GM12864 (cell line): ENCODE data around the gene DEPDC5.
A peak's percentile ranks its signal among the peaks of the same experiment; 100 is the strongest.
"Not testable (repeated sequence)": the region's sequence is repeated elsewhere in the genome, so short reads cannot be mapped to it uniquely, and the experiment has no call there.

ENCODE experiments used
- DNase-seq: peaks from one replicate; pipeline ENCODE4 v3.0.0-alpha.2; 2011; ENCODE audit warnings: low read depth
- H3K4me3 ChIP-seq: 2 replicates; pipeline ENCODE4 v1.5.1; 2011; ENCODE audit warnings: mild to moderate bottlenecking, low read depth, low read length, control low read depth
- TF ChIP-seq, protein P1 (sequence below): IDR thresholded peaks from 2 replicates; pipeline ENCODE4 v1.5.1; 2011; ENCODE audit warnings: low read depth, mild to moderate bottlenecking, moderate library complexity, low read length, control low read depth, inconsistent platforms; ENCODE audit errors: missing control alignments

Gene DEPDC5

DNA sequence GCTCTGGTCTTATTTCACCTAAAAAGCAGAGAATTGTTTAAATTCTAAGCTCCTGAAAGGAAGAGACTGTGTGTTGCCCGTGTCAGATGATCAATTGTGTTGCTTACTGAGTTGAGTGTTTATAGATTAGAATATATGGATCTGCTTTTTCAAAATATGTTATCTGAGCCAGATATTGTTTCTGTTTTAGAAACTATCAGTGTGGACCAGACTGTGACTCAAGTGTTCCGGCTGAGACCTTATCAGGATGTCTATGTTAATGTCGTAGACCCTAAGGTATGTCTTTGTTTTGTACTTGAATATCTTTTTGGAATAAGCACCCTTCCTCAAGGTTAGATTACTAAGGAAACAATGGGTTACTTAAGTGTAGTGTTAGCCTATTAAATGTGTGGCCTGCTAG is 11.0 kb downstream of the DEPDC5 start:
- TF ChIP-seq, protein P1, sequence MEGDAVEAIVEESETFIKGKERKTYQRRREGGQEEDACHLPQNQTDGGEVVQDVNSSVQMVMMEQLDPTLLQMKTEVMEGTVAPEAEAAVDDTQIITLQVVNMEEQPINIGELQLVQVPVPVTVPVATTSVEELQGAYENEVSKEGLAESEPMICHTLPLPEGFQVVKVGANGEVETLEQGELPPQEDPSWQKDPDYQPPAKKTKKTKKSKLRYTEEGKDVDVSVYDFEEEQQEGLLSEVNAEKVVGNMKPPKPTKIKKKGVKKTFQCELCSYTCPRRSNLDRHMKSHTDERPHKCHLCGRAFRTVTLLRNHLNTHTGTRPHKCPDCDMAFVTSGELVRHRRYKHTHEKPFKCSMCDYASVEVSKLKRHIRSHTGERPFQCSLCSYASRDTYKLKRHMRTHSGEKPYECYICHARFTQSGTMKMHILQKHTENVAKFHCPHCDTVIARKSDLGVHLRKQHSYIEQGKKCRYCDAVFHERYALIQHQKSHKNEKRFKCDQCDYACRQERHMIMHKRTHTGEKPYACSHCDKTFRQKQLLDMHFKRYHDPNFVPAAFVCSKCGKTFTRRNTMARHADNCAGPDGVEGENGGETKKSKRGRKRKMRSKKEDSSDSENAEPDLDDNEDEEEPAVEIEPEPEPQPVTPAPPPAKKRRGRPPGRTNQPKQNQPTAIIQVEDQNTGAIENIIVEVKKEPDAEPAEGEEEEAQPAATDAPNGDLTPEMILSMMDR = no peak

DNA sequence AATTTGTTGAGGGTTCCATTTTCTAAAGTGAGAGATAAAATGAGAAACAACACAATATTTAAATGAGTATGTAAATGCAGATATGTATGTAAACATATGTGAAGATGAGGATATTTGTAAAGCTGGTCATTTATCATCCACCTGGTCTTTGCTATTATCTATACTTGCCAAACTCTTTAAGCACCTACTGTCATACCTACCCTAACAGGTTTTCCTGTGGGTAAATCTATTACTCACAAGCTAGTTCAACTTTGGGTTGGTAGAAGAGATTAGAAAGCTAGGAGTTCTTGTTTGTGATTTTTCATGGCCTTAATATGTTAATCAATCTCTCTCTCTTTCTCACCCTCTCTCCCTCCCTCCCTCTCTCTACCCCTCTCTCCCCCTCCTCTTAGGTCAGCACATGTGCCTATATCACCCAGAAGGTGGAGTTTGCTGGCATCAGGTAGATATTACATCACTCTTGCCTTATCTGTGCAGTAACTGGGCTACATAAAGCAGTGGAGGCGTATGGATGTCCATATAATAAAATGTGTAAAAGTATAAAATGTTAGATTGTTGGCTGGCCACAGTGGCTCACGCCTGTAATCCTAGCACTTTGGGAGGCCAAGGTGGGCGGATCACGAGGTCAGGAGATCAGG is 14.7 kb downstream of the DEPDC5 start:
- DNase-seq = no peak
- TF ChIP-seq, protein P1 = no peak

More for the DNA sequence above, 11.0 kb downstream of the DEPDC5 start:
- H3K4me3 ChIP-seq = no peak overlapping the region
- no peak for DNase-seq

DNA sequence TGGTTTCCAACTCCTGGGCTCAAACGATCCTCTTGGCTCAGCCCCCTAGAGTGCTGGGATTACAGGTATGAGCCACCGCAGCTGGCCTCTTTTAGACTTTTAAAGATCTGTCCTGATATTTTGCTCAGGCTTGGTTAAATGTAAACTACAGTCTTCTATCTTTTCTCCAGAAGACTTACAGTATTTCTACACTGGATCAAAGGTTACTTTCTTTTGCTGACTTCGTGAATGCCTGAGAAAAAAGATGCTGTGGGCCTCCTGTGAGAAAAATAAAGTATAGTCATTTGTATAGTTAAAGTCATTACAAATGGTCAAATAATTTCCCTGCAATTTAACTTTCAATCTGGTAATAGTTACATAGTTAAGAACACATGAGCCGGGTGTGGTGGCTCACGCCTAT is 19.6 kb downstream of the DEPDC5 start:
- H3K4me3 ChIP-seq = no peak overlapping the region
- DNase-seq = no peak
- TF ChIP-seq, protein P1 = no peak

More for the DNA sequence above, 14.7 kb downstream of the DEPDC5 start:
- H3K4me3 ChIP-seq = no peak overlapping the region

DNA sequence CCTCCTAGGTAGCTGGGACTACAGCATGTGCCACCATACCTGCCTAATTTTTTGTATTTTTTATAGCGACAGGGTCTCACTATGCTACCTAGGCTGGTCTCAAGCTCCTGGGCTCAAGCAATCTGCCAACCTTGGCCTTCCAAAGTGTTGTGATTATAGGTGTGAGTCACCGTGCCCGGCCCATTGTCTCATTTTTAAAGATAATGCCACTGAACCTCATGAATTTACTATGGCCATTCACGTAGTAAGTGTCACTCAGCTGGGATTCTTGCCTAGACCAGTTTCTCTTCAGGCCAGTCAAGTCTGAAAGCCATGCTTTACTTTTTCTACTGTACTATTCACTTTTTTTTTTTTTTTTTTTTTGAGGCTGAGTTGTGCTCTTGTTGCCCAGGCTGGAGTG is 22.4 kb downstream of the DEPDC5 start:
- TF ChIP-seq, protein P1 = no peak
- DNase-seq = no peak
- H3K4me3 ChIP-seq = no peak overlapping the region

DNA sequence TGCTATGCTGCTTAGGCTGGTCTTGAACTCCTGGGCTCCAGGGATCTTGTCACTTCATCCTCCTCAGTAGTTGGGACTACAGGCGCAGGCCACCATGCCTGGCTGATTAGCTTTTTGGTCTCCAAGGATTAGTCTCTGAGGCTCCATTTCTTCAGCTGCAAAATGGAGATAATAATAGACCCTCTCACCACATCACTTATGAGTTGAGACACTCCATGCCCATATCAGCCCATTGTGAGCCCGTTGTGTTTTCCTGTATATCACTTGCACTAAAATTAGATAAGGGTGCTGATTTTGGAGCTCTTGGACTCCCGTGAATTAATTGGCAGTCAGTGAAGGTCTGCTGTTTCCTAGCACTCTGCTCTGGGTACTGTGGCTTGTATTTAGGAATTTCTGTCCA is 36.0 kb downstream of the DEPDC5 start:
- H3K4me3 ChIP-seq = no peak overlapping the region
- no peak for DNase-seq
- TF ChIP-seq, protein P1 = no peak

DNA sequence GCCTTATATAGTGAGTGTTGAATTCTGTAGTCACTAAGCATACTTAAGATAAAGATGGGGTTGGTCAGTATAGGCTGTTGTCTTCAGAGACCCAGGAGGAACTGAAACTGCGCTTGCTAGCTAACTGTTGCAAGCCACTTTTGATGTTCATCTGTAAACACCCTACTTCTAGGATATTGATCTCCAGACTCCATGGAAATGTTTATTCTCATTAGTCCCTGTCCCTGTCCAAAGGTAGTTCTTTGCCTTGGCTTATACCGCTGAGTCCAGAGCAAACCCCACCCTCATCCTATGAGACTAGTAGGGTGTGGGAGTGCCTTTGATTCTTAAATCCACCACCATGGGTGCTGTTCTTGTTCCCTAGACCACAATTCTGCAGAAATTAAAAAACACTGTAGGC is 36.4 kb downstream of the DEPDC5 start:
- TF ChIP-seq, protein P1 = no peak
- no peak overlapping the region for H3K4me3 ChIP-seq

DNA sequence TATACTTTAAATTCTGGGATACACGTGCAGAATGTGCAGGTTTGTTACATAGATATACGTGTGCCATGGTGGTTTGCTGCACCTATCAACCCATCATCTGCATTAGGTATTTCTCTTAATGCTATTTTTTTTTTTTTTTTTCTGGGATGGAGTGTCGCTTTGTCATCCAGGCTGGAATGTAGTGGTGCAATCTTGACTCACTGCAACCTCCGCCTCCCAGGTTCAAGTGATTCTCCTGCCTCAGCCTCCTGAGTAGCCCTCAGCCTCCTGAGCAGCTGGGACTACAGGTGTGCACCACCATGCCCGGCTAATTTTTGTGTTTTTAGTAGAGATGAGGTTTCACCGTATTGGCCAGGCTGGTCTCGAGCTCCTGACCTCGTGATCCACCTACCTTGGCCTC is 45.5 kb downstream of the DEPDC5 start:
- H3K4me3 ChIP-seq, DNase-seq: not testable (repeated sequence)

More for the DNA sequence above, 36.4 kb downstream of the DEPDC5 start:
- peak; percentile 48 for DNase-seq
